NCI-H2196 treated with DMSO at 0.1 percent for 48 hours (cell line): ENCODE results near the gene MEG3.
"Not testable (repeated sequence)": the region's sequence is repeated elsewhere in the genome, so short reads cannot be mapped to it uniquely, and the experiment has no call there.

ENCODE experiments used
- DNase-seq: peaks from one replicate; lab custom pipeline; 2025; ENCODE audit not compliant: unreplicated experiment; lab: John Stamatoyannopoulos, UW

The MEG3 gene

GRCh38 chr14:100788517-100788916, 37.4 kb upstream of the MEG3 start:
- no peak for DNase-seq

DNA sequence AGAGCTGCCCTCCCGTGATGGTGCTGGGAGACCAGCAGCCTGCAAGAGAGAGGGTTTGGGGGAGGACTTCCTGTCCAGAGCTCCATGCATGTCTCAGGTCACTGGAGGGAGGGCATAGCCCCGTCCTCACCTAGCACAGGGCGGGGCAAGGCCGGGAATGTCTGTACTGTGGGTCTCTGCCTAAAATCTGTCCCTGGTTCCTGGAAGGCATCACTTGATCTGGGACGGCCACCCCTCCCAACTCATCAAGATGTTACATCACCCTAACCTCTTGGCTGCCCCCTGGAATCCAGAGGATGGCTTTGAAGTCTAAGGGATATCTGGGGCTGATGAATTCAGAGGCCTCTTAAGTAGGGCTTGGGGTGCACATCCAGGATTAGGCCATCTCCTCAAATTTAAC, 37.0 kb upstream of the MEG3 start:
- no peak for DNase-seq

- DNase-seq, result no peak
These were observed 36.2 kb upstream of the MEG3 start for GRCh38 chr14:100789460-100790417.

- DNase-seq, result no peak
These were observed 35.2 kb upstream of the MEG3 start for GRCh38 chr14:100790502-100791347.

DNA sequence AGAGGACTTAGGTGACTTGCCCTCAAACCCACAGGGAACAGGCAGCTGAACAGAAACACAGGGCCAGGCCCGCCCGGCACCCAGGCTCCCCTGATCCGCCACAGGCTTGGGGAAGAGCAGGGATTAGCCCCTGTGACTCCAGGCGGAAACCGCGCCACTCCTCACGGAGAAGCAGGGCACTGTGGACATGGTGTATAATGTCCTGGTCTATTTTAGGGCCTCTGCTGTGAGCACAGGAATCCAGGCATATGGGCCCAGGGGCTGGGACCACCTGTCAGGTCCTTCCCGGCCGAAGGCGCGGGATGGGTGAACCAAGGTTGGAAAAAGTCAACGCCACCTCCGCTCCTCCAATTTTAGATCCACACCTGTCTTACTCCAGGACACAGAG, 34.6 kb upstream of the MEG3 start:
- no peak for DNase-seq

DNA sequence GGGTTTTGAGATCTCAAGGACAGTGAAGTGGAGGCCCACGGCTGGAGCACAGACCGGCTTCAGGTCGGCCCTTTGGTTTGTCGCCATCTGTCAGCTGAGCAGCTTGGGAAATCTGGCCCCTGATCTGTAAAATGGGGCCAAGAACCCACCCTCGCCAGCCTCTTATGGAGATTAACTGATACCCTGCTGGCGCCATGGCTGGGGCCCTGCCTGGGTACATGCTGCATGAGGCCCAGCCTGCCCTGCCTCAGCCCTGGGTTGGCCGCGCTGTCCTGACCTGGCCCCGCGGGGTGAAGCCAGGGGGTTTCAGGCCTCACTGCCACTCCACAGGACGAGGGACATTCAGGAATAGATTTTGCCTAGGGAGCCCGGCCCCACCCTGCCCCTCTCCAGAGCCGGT, 33.9 kb upstream of the MEG3 start:
- DNase-seq, result no peak

DNA sequence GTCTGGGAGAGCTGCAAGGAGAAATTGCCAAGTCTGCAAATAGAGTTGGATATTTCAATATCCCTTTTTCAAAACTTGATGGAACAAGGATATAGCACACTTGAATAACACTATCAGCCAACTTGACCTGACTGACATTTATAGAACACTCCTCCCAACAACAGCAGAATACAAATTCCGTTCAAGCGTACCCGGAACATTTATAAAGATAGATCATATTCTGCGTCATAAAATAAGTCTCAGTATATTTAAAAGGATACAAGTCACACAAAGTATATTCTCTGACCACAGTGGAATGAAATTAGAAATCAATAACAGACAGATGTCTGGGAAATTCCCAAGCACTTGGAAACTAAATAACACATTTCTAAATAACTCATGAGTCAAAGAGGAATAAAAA, 29.0 kb upstream of the MEG3 start:
- no peak for DNase-seq

DNA sequence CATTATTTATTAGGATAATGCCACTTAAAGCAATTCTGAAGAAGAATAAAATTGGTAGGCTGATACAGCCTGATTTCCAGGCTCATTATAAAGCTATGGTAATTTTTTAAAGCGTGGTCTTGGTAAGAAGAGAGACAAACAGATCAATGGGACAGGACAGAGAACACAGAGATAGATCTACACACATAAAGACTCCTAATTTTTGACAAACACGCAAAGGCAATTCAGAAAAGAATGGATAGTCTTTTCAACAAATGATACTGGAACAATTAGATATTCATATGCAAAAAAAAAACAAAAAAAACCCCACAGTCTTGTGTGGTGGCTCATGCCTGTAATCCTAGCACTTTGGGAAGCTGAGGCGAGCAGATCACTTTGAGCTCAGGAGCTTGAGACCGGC, 25.9 kb upstream of the MEG3 start:
- no peak for DNase-seq

DNA sequence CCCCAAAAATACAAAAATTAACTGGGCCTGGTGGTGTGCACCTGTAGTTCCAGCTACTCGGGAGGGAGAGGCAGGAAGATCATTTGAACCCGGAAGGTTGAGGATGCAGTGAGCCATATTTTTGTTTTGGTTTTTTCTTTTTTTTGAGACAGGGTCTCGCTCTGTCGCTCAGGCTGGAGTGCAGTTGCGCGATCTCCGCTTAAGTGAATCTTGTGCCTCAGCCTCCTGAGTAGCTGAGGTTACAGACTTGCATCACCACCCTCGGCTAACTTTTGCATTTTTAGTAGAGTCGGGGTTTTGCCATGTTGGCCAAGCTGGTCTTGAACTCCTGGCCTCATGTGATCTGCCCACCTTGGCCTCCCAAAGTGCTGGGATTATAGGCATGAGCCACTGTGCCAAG, 24.5 kb upstream of the MEG3 start:
- not testable (repeated sequence) for DNase-seq

GRCh38 chr14:100802179-100802578, 23.7 kb upstream of the MEG3 start:
- DNase-seq, result no peak

DNA sequence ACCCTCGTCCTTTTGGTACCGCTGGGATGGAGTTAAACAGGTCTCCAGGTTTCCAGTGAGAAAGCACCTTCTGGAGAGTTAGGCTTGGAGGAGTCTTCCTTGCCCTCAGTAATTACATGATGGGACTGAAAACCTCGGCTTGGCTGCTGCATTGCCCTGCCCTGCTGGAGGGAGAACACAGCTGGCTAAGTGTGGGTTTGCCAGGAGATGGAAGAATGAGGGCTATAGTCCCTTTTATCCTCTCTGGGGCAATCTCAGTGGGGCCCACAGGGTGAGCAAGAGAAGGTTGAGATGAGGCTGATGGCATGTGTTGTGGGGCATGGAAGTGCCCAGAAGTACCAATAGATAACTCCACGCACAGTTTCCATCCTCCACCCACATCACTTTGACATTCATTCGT, 23.2 kb upstream of the MEG3 start:
- DNase-seq, result no peak

DNA sequence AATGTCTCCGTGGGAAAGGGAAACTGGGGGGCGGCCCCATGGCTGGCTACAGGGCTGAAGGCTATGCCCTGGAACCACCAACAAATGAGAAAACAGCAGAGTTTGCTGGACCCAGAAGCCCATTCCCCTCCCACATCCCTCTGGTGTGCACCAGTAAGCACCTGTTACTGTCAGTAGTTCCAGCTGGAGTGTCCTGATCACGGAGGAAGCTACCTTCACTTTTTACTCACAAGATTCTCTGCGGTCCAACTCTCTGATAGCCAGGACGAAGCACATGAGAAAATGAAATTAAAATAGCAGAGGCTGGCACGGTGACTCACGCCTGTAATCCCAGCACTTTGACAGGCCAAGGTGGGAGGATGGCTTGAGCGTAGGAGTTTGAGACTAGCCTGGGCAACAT, 22.7 kb upstream of the MEG3 start:
- no peak for DNase-seq

DNA sequence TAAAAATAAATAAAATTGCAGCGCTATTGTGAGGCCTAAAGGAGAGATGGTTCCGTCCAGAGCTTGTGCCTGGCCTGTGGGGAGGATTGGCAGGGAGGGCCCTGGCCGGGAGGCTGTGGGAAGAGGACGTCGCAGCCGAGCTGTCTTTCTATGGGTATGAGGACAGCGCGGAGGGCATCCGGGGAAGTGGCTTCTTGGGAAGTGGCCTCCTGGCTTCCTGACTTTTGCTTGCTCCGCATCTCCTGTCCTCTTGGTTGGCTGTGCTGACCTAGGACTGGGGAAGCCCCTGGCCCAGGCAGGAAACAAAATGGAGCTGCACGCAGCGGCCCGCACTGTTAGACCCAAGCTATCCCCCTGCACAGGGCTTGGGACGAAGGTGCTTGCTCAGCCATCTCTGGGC, 22.2 kb upstream of the MEG3 start:
- DNase-seq, result no peak

GRCh38 chr14:100804138-100804537, 21.8 kb upstream of the MEG3 start:
- no peak for DNase-seq

DNA sequence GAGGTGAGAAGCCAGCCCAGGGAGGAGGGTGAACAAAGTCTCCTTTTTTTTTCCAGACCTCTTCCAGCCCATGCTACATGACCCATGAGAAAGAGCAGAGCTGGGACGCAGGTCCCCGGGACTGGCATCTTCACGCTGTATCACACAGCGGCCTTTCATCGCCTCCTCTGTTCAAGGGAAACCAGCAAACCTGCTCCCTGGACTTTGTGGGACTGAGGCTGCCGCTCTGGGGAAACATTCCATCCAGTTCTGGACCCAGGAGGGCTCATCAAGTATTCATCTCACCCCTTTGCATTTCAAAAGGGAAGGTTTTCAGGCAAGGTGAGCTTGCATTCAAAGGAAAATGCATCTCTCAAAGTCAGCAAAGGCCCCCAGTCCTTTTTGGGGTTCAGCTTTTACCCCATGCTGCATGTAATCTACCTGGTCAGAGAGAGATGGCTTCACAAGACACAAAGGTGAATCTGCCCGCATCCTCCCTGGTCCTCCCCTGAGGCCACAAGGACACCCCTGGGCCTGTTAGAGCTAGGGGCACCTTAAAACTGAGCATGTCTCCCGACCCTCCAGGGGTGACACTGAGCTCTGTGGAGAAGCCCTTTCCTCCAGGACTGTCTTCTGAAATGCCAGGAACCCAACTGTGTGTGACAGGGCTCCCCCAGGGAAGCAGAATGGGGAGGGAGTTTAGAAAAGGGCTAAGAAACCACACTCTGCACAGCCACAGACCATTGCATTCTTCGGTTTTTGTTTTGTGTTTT, 21.2 kb upstream of the MEG3 start:
- no peak for DNase-seq

GRCh38 chr14:100806386-100806785, 19.5 kb upstream of the MEG3 start:
- DNase-seq, result no peak

DNA sequence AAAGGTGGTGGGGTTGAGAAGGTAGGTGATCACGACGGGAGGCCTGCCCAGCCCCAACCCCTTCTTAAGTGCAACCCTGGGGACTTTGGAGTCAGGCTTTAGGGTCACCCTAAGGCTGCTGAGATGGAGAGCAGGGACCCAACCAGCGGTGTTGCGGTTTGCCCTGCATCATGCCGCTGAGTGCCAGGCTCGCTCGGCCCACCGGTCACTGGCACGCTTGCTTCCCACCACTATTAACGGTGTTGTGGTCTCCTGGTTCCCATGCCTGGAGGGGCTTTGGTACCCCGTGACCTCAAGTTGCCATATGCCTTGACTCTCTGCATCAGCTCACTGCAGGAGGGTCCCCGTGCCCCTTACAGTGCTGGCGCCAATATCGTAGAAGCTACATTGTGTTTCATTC, 18.4 kb upstream of the MEG3 start:
- DNase-seq, result no peak

- no peak for DNase-seq
These were observed 17.8 kb upstream of the MEG3 start for GRCh38 chr14:100807979-100808734.

- DNase-seq, result no peak
These were observed 15.5 kb upstream of the MEG3 start for GRCh38 chr14:100810435-100810834.

DNA sequence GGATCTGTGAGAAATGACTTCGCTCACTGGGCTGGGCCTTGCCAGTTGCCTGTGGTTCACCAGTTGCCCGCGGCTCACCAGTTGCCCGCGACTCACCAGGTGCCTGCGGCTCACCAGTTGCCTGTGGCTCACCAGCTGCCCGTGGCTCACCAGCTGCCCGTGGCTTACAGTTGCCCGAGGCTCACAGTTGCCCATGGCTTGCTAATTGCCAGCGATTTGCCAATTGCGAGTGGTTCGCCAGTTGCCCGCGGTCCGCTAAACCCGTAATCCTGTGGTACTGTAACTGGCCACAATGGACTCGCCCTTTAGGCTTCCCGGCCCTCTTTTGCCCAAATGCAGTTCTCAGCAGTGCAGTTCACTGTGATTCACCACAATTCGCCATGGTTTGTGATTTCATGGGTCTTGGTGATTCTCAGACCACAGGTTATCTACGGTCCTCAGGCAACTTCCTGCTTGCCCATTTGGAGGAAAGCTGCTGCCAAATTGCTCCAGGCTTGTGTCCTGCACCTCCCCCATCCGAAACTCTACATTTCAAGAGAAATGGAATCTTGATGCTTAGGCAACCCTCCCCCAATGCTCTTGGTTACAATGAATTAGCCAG, 15.0 kb upstream of the MEG3 start:
- no peak for DNase-seq
